ENCODE results near the gene TYW3.
"Not testable (repeated sequence)": the region's sequence is repeated elsewhere in the genome, so short reads cannot be mapped to it uniquely, and the experiment has no call there.

TYW3 gene

DNA sequence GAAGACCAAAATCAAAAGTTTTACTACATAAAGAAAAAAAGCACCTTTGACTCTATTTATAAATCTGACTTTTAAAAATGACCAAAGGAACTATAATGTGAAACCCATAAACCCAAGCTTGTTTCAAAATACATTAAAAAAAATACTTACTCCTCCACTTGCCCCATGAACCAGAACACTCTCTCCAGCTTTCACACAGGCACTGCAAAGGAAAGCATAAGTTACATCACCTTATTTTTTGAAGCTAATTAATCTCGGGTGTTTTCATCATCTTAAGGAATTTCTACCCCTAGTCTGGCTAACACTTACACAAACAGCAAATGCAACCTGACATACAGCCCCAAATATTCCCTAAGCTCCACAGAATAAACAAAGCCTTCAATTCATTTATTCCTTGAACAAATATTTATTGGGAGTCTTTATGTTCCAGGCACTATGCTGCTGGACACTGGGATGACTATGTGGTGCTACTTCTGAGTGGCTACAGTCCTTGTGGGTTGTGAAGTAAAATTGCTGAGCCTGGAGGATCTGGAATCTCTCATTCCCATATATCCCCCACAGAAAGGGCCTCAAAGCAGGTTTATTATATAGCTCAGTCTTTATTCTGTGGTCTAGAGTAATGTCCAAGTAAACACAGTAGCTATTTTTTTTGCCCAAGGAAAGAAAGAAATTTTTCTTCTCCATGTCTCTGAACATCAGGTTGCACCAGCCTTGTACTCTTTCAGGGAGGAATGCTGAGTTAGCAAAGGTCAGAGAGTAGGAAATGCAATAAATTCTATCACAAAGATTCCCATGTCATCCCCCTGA is 18.3 kb upstream of the TYW3 start:
- Histone ChIP-seq H3K9me3 (ENCODE audit: control insufficient read depth, insufficient read depth, low read length) (no peaks in the 10 kb centered on the region), H3K9ac (ENCODE audit: low read depth, low read length) (no peak overlapping the region), H3K4me1 (ENCODE audit: insufficient read depth, low read length) (no peaks in the 10 kb centered on the region; the same call in 1 of the 2 replicates), H3K36me3 (ENCODE audit: insufficient read depth, low read length) (no peaks in the 10 kb centered on the region; the same call in 1 of the 2 replicates)

DNA sequence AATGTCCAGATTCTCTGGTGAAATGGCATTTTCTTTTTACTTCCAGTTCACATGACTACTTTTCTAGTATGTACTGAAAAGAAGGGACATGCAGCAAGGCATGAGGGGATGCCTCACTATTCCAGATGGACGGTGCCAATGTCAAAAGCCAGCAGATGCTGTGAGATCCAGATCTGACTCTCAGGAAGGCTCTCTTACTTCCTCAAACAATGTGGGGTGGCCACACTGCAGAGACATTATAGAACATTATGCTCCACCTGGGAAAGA is 17.8 kb upstream of the TYW3 start:
- H3K4me1 ChIP-seq (ENCODE audit: insufficient read depth, low read length), result no peaks in the 10 kb centered on the region; the same call in 1 of the 2 replicates
- H3K9ac ChIP-seq (ENCODE audit: low read depth, low read length), result no peak overlapping the region
- no peaks in the 10 kb centered on the region; the same call in 1 of the 2 replicates for H3K36me3 ChIP-seq (ENCODE audit: insufficient read depth, low read length)
- H3K9me3 ChIP-seq (ENCODE audit: control insufficient read depth, insufficient read depth, low read length), result no peaks in the 10 kb centered on the region

GRCh38 chr1:74715806-74716205 is 17.1 kb upstream of the TYW3 start:
- no peak overlapping the region for H3K9ac ChIP-seq (ENCODE audit: low read depth, low read length)
- H3K9me3 ChIP-seq (ENCODE audit: control insufficient read depth, insufficient read depth, low read length), result no peaks in the 10 kb centered on the region
- no peaks in the 10 kb centered on the region; the same call in 1 of the 2 replicates for H3K4me1 ChIP-seq (ENCODE audit: insufficient read depth, low read length)
- no peaks in the 10 kb centered on the region; the same call in 1 of the 2 replicates for H3K36me3 ChIP-seq (ENCODE audit: insufficient read depth, low read length)

DNA sequence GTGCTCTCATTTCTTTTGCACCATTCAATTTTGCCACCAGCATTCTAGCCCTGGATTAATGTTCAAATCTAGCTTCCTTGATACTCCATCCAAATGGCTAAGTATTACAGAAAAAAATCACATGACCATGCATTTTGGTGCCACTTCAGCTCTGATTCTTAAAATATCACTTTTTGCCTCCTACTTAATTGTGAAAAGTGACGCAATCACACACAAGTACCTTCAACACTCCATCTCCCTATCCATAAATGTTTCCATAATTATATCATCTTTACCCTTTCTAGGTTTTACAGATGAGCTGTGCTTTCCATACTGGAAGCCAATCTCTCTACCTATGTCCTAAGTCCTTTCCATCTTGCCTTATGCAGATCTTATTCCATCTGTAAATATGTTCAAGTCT is 16.1 kb upstream of the TYW3 start:
- Histone ChIP-seq H3K9ac (ENCODE audit: low read depth, low read length) (no peak overlapping the region), H3K36me3 (ENCODE audit: insufficient read depth, low read length) (no peaks in the 10 kb centered on the region; the same call in 1 of the 2 replicates), H3K9me3 (ENCODE audit: control insufficient read depth, insufficient read depth, low read length) (no peaks in the 10 kb centered on the region), H3K4me1 (ENCODE audit: insufficient read depth, low read length) (no peaks in the 10 kb centered on the region; the same call in 1 of the 2 replicates)

- Histone ChIP-seq H3K36me3 (ENCODE audit: insufficient read depth, low read length) (no peaks in the 10 kb centered on the region; the same call in 1 of the 2 replicates), H3K9ac (ENCODE audit: low read depth, low read length) (no peak overlapping the region)
Observed at GRCh38 chr1:74717626-74718025, 15.3 kb upstream of the TYW3 start.

GRCh38 chr1:74726063-74726462 is 6.9 kb upstream of the TYW3 start:
- Histone ChIP-seq H3K36me3 (ENCODE audit: insufficient read depth, low read length) (peaks cover 5% of the 10 kb centered on the region; the same call in 1 of the 2 replicates), H3K9me3 (ENCODE audit: control insufficient read depth, insufficient read depth, low read length) (peaks cover 8% of the 10 kb centered on the region), H3K4me1 (ENCODE audit: insufficient read depth, low read length) (no peaks in the 10 kb centered on the region), H3K9ac (ENCODE audit: low read depth, low read length) (no peak overlapping the region)

More at GRCh38 chr1:74717626-74718025, 15.3 kb upstream of the TYW3 start:
- H3K9me3 ChIP-seq (ENCODE audit: control insufficient read depth, insufficient read depth, low read length), result no peaks in the 10 kb centered on the region
- no peaks in the 10 kb centered on the region; the same call in 1 of the 2 replicates for H3K4me1 ChIP-seq (ENCODE audit: insufficient read depth, low read length)

- no peak overlapping the region for H3K9ac ChIP-seq (ENCODE audit: low read depth, low read length)
- 0 out of 2 replicates have a peak, but pooled peaks cover 5% of the 10 kb centered on the region for H3K4me1 ChIP-seq (ENCODE audit: insufficient read depth, low read length)
- H3K9me3 ChIP-seq (ENCODE audit: control insufficient read depth, insufficient read depth, low read length), result peaks cover 8% of the 10 kb centered on the region
- H3K36me3 ChIP-seq (ENCODE audit: insufficient read depth, low read length), result peaks cover 5% of the 10 kb centered on the region; the same call in 1 of the 2 replicates
Observed at GRCh38 chr1:74728736-74729135, 4.2 kb upstream of the TYW3 start.

- Histone ChIP-seq H3K4me1 (ENCODE audit: insufficient read depth, low read length) (peaks cover 10% of the 10 kb centered on the region; the same call in 1 of the 2 replicates), H3K36me3 (ENCODE audit: insufficient read depth, low read length) (peaks cover 5% of the 10 kb centered on the region; the same call in 1 of the 2 replicates), H3K9ac (ENCODE audit: low read depth, low read length) (no peak overlapping the region), H3K9me3 (ENCODE audit: control insufficient read depth, insufficient read depth, low read length) (peaks cover 8% of the 10 kb centered on the region)
Observed at GRCh38 chr1:74729741-74730478, 3.0 kb upstream of the TYW3 start.

DNA sequence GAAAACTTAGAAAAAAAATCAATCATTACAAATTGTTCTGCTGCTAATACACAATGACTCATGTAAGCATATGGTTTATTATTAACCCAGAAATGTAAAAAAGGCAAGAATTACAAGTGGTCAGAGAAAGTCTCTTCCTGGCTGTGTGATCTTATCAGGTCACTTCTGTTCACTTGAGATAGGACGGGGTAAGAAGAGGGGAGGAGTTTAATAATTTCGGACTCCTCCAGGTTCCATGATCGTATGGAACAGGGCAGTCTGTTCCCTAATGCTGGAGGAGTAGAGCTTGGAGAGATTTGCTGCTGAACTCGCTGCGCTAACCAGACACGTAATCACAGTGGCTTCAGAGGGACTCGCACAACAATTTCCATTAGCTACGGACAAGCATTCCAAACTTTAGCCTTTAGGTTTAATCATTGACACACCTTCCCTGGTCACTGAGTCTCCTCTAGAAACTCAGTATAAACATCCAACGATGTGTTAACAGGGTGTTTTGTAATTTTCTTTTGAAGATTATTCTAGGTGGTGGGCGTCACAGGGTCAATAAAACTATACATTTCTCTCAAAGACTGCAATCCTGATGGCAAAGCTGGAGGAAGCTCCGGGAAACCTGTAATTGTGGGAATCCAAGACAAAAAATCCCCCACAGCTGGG is 1.4 kb upstream of the TYW3 start:
- H3K9ac ChIP-seq (ENCODE audit: low read depth, low read length), result no peak overlapping the region
- H3K4me1 ChIP-seq (ENCODE audit: insufficient read depth, low read length), result peaks cover 10% of the 10 kb centered on the region; the same call in 1 of the 2 replicates
- H3K36me3 ChIP-seq (ENCODE audit: insufficient read depth, low read length), result peaks cover 5% of the 10 kb centered on the region; the same call in 1 of the 2 replicates
- H3K9me3 ChIP-seq (ENCODE audit: control insufficient read depth, insufficient read depth, low read length), result no peaks in the 10 kb centered on the region

DNA sequence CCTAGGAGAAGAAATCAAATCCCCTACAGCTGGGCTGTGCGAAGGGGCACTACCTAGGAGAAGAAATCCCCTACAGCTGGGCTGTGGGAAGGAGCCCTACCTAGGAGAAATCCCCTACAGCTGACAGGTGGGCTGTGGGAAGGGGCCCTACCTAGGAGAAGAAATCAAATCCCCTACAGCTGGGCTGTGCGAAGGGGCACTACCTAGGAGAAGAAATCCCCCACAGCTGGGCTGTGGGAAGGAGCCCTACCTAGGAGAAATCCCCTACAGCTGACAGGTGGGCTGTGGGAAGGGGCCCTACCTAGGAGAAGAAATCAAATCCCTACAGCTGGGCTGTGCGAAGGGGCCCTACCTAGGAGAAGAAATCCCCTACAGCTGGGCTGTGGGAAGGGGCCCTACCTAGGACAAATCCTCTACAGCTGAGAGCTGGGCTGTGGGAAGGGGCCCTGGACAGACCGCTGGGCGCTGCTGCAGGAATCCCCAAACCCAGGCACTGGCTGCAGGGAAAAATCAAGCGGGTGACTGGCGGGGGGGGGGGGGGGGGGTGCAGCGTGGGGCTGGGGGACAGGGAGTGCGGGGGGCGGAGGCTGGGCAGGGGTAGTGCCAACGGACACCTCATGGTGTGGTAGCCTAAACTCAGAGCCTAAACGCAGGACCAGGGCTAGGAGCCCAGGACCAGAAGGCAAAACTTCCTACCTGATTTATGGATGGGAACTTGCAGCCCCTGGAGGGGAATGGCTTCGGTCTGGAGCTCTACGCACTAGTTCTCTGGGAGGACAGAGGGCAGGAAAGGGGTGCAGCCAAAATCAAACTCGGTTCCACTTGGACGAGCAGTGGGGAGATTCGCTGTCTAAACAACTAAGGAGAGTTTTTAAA is 643 bp upstream of the TYW3 start:
- H3K4me1 ChIP-seq (ENCODE audit: insufficient read depth, low read length); H3K9me3 ChIP-seq (ENCODE audit: control insufficient read depth, insufficient read depth, low read length); H3K36me3 ChIP-seq (ENCODE audit: insufficient read depth, low read length): not testable (repeated sequence)
- peak overlapping the region; percentile 83 for H3K9ac ChIP-seq (ENCODE audit: low read depth, low read length)

DNA sequence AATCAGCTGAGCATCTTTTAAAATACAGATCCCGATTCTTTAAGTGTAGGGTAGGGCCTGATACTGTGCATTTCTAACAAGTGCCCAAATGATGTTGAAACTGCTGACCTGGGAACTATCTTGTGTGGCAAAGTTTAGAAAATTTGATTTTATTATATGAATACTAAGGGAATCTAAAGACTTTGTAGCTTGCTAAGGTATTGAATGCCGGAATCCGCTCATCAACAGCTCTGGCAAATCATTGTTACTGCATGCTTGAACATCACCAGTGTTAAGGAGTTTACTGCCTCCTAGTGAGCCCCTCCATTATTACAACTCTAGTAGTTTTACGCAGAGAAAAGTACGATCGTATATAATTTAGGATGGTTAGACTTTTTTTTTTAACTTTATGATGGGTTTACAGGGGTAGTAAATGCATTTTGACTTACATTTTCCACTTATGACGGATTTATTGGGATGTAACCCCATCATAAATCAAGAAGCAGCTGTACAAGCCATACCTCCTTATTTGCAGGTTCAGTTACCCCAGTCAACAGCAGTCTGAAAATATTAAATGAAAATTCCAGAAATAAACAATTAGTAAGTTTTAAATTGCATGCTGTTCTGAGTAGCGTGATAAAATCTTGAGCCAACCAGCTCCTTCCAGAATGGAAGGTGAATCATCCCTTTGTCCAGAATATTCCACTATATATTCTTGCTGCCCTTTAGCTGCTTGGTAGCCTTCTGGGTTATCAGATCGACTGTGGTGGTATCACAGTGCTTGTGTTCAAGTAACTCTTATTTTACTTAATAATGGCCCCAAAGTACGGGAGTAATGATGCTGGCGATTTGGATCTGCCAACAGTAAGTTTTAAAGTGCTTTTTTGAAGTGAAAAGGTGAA is 892 bp downstream of the TYW3 start:
- Histone ChIP-seq H3K36me3 (ENCODE audit: insufficient read depth, low read length) (peaks cover 8% of the 10 kb centered on the region), H3K9me3 (ENCODE audit: control insufficient read depth, insufficient read depth, low read length) (no peaks in the 10 kb centered on the region), H3K4me1 (ENCODE audit: insufficient read depth, low read length) (peaks cover 10% of the 10 kb centered on the region; the same call in 1 of the 2 replicates), H3K9ac (ENCODE audit: low read depth, low read length) (peak overlapping the region; percentile 83)

DNA sequence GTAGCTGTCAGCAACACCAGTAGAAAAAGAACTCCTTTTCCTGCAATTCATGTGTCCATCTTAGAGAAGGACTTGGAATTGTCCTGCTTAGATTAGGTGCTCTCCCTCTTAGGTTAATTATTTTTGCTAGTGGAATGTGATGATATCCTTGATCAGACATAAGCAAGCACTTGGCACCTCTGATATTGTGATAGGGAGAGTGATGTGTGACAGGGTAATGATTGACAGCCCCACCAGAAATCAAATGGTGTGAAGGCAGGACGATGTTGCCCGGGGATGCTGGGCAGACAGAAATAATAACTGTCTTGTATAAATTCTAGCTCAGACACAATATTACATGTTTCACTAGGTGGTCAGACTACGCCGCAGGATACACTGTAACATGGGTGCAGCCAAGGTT is 4.4 kb downstream of the TYW3 start:
- Histone ChIP-seq H3K9me3 (ENCODE audit: control insufficient read depth, insufficient read depth, low read length) (no peaks in the 10 kb centered on the region; the same call in 1 of the 2 replicates), H3K36me3 (ENCODE audit: insufficient read depth, low read length) (peaks cover 11% of the 10 kb centered on the region), H3K9ac (ENCODE audit: low read depth, low read length) (no peak overlapping the region), H3K4me1 (ENCODE audit: insufficient read depth, low read length) (peaks cover 4% of the 10 kb centered on the region; the same call in 1 of the 2 replicates)

Data from ES-I3 (cell line).